Hypothalamus (tissue), 51 donors: ENCODE data around the gene ICA1L.

ENCODE experiments used
- DNase-seq, 51 donors: peaks; one replicate each; lab custom pipeline; 2025; lab: John Stamatoyannopoulos, UW

Gene ICA1L

GRCh38 chr2:202790676-202791075, 80.9 kb downstream of the ICA1L start:
- DNase-seq, result no peak

- no peak for DNase-seq
Observed at GRCh38 chr2:202786842-202787241, 84.7 kb downstream of the ICA1L start.

GRCh38 chr2:202782940-202783558, 88.5 kb downstream of the ICA1L start:
- no peak for DNase-seq

GRCh38 chr2:202780514-202781021, 91.0 kb downstream of the ICA1L start:
- no peak for DNase-seq

GRCh38 chr2:202778217-202778616, 93.3 kb downstream of the ICA1L start:
- DNase-seq, result no peak

- no peak for DNase-seq
Observed at GRCh38 chr2:202774104-202774503, 97.5 kb downstream of the ICA1L start.

- no peak for DNase-seq
Observed at GRCh38 chr2:202773301-202773973, 98.1 kb downstream of the ICA1L start.

- no peak for DNase-seq
Observed at GRCh38 chr2:202771741-202772460, 99.7 kb downstream of the ICA1L start.

GRCh38 chr2:202771336-202771735, 100.2 kb downstream of the ICA1L start:
- DNase-seq, result no peak

GRCh38 chr2:202769201-202769600, 102.4 kb downstream of the ICA1L start:
- no peak for DNase-seq

GRCh38 chr2:202768273-202768672, 103.3 kb downstream of the ICA1L start:
- no peak for DNase-seq

GRCh38 chr2:202765436-202765835, 106.1 kb downstream of the ICA1L start:
- DNase-seq, result peak in 1 of 51 donors; percentile 5

- DNase-seq, result no peak
Observed at GRCh38 chr2:202764991-202765390, 106.6 kb downstream of the ICA1L start.

GRCh38 chr2:202763916-202764315, 107.7 kb downstream of the ICA1L start:
- no peak for DNase-seq

GRCh38 chr2:202762556-202762955, 109.0 kb downstream of the ICA1L start:
- no peak for DNase-seq

- DNase-seq, result no peak
Observed at GRCh38 chr2:202760848-202761247, 110.7 kb downstream of the ICA1L start.

GRCh38 chr2:202758604-202759003, 113.0 kb downstream of the ICA1L start:
- no peak for DNase-seq

GRCh38 chr2:202758128-202758527, 113.4 kb downstream of the ICA1L start:
- DNase-seq, result no peak

GRCh38 chr2:202757339-202757738, 114.2 kb downstream of the ICA1L start:
- no peak for DNase-seq

- no peak for DNase-seq
Observed at GRCh38 chr2:202756598-202756997, 115.0 kb downstream of the ICA1L start.

- DNase-seq, result no peak
Observed at GRCh38 chr2:202754936-202755335, 116.6 kb downstream of the ICA1L start.

- DNase-seq, result no peak
Observed at GRCh38 chr2:202752071-202752470, 119.5 kb downstream of the ICA1L start.
